Measurements from ENCODE around the gene ARL16. TPM values are rescaled to one million over a fixed set of nuclear protein-coding genes. Genes with fewer than 3 reads are reported as not detected.

Gene ARL16
- total RNA-seq, 1 experiment from 2014 or later, result 47.5 TPM

DNA sequence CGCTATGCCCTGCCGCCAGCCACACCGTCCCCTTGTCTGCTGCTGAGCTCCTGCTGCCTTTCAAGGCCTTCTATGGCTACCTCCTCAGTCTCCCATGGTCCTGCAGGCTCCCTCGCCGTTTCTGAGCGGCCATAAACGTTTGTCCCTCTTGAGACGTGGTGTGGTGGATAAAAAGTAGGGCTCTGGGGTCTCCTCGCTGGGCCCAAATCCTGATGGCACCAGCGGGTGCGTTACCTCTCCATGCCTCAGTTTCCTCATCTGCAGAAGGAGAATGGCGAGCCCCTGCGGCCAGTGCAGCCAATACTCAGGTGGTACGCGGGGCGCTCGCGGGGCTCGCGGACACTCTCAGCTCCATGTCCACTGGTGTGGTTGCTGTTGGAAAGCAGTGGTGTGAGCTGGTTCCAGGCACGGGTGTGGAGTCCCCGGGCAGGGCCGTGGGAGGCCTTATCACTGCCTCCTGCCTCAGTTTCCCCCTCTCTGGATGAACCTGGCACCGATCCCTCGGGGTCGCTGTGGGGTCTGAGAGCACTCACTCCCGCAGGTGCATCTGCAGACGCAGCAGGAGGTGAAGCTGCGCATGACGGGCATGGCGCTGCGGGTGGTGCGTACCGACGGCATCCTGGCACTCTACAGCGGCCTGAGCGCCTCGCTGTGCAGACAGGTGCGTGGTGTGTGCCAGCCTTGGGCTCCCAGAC lies 31.0 kb upstream of the ARL16 start:
- CTCF ChIA-PET, result interaction anchor here (1.0 kb wide), 1 partner anchor 12 kb away, joined by 3 read pairs; no protein-coding TSS in a partner anchor
- intact Hi-C loops (cut with micrococcal nuclease), result no loop called here
- no TSS peak for BruUV-seq (replicated peaks)

More for the DNA sequence above, 31.0 kb upstream of the ARL16 start:
- H4K20me1 ChIP-seq (ENCODE audit: insufficient read depth), result no peaks in the 10 kb centered on the region
- H3K27ac ChIP-seq (ENCODE audit: low read depth, low read length), result peak overlapping the region; percentile 96; the same call in 1 of the 2 replicates
- H3K79me2 ChIP-seq (ENCODE audit: insufficient read depth, low read length), result peaks cover 34% of the 10 kb centered on the region
- no peak overlapping the region for H2AFZ ChIP-seq (ENCODE audit: low read depth, low read length, poor library complexity, severe bottlenecking)
- H3K4me3 ChIP-seq (replicated peaks in 1 of 2; ENCODE audit: low read depth in 1 of 2, low read length in 2 of 2), result peak overlapping the region in 1 of 2 experiments; percentile 66; a peak in 1 of 4 replicates
- ChIA-PET POLR2A (interaction anchor here (1.0 to 1.6 kb wide), 2 partner anchors 10 to 31 kb away, joined by 3 read pairs; partner anchors contain the start of genes ARL16 and HGS), RAD21 (ENCODE audit: low non-redundant PET in 1 of 2, low total read pairs in 2 of 2, uncharacterized antibody in 2 of 2, unreplicated experiment in 2 of 2) (no interaction called here)
- ATAC-seq (no peak), DNase-seq (ENCODE audit: low read depth, low spot score) (no peak)
- H3K9me2 ChIP-seq (ENCODE audit: insufficient read depth), result no peaks in the 10 kb centered on the region
- H3K36me3 ChIP-seq (ENCODE audit: control insufficient read depth in 1 of 2, insufficient read depth in 2 of 2, low read length in 2 of 2), result peaks cover 3 to 5% of the 10 kb centered on the region in 2 experiments; a peak in 3 of 4 replicates
- H3K4me2 ChIP-seq (ENCODE audit: low read length), result peak overlapping the region; percentile 100; the same call in 1 of the 2 replicates
- TF ChIP-seq TCF7L2 (IDR thresholded peaks at IDR 0.05; ENCODE audit: borderline replicate concordance, extremely low read depth, insufficient read depth, insufficient read length), result no peak
- no peak for TF ChIP-seq SRF (IDR thresholded peaks at IDR 0.05; ENCODE audit: low read depth)
- TF ChIP-seq, protein P1, sequence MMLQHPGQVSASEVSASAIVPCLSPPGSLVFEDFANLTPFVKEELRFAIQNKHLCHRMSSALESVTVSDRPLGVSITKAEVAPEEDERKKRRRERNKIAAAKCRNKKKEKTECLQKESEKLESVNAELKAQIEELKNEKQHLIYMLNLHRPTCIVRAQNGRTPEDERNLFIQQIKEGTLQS (IDR thresholded peaks at IDR 0.05), result no peak
- TF ChIP-seq ZFX (IDR thresholded peaks at IDR 0.05), result no peak
- TF ChIP-seq ZNF274 (IDR thresholded peaks at IDR 0.05; ENCODE audit: low read depth, low read length), result no peak
- no peak for TF ChIP-seq RAD21 (IDR thresholded peaks at IDR 0.05; ENCODE audit: low read depth)
- no peak for TF ChIP-seq POLR2A (IDR thresholded peaks at IDR 0.05; ENCODE audit: borderline replicate concordance, extremely low read depth, insufficient read depth, insufficient read length)
- TF ChIP-seq YY1 (IDR thresholded peaks at IDR 0.05; ENCODE audit: extremely low read depth, insufficient replicate concordance, low read depth, low read length), result no peak
- TF ChIP-seq EZH2 (IDR thresholded peaks at IDR 0.05), result no peak
- TF ChIP-seq, protein P2, sequence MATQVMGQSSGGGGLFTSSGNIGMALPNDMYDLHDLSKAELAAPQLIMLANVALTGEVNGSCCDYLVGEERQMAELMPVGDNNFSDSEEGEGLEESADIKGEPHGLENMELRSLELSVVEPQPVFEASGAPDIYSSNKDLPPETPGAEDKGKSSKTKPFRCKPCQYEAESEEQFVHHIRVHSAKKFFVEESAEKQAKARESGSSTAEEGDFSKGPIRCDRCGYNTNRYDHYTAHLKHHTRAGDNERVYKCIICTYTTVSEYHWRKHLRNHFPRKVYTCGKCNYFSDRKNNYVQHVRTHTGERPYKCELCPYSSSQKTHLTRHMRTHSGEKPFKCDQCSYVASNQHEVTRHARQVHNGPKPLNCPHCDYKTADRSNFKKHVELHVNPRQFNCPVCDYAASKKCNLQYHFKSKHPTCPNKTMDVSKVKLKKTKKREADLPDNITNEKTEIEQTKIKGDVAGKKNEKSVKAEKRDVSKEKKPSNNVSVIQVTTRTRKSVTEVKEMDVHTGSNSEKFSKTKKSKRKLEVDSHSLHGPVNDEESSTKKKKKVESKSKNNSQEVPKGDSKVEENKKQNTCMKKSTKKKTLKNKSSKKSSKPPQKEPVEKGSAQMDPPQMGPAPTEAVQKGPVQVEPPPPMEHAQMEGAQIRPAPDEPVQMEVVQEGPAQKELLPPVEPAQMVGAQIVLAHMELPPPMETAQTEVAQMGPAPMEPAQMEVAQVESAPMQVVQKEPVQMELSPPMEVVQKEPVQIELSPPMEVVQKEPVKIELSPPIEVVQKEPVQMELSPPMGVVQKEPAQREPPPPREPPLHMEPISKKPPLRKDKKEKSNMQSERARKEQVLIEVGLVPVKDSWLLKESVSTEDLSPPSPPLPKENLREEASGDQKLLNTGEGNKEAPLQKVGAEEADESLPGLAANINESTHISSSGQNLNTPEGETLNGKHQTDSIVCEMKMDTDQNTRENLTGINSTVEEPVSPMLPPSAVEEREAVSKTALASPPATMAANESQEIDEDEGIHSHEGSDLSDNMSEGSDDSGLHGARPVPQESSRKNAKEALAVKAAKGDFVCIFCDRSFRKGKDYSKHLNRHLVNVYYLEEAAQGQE (IDR thresholded peaks at IDR 0.05; ENCODE audit: low read depth), result no peak
- TF ChIP-seq POLR2AphosphoS5 (IDR thresholded peaks at IDR 0.05; ENCODE audit: low read depth, low read length), result no peak
- TF ChIP-seq SP1 (IDR thresholded peaks at IDR 0.05; ENCODE audit: low read depth), result no peak
- TF ChIP-seq EGR1 (IDR thresholded peaks at IDR 0.05; ENCODE audit: low read depth), result no peak
- TF ChIP-seq, protein P3, sequence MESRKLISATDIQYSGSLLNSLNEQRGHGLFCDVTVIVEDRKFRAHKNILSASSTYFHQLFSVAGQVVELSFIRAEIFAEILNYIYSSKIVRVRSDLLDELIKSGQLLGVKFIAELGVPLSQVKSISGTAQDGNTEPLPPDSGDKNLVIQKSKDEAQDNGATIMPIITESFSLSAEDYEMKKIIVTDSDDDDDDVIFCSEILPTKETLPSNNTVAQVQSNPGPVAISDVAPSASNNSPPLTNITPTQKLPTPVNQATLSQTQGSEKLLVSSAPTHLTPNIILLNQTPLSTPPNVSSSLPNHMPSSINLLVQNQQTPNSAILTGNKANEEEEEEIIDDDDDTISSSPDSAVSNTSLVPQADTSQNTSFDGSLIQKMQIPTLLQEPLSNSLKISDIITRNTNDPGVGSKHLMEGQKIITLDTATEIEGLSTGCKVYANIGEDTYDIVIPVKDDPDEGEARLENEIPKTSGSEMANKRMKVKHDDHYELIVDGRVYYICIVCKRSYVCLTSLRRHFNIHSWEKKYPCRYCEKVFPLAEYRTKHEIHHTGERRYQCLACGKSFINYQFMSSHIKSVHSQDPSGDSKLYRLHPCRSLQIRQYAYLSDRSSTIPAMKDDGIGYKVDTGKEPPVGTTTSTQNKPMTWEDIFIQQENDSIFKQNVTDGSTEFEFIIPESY (IDR thresholded peaks at IDR 0.05; ENCODE audit: extremely low read depth, insufficient replicate concordance, low read length), result no peak
- TF ChIP-seq, protein P4, sequence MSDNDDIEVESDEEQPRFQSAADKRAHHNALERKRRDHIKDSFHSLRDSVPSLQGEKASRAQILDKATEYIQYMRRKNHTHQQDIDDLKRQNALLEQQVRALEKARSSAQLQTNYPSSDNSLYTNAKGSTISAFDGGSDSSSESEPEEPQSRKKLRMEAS (IDR thresholded peaks at IDR 0.05), result no peak
- TF ChIP-seq EZH2phosphoT487 (IDR thresholded peaks at IDR 0.05; ENCODE audit: borderline replicate concordance), result no peak
- TF ChIP-seq CBX3 (IDR thresholded peaks at IDR 0.05; ENCODE audit: low read depth), result no peak
- no peak for TF ChIP-seq JUND (IDR thresholded peaks at IDR 0.05)
- H3K9ac ChIP-seq (ENCODE audit: low read length), result no peak overlapping the region
- H3K27me3 ChIP-seq (ENCODE audit: insufficient read depth, low read length), result no peaks in the 10 kb centered on the region
- H3K9me3 ChIP-seq (ENCODE audit: control insufficient read depth in 1 of 2, insufficient read depth in 1 of 2, low read depth in 1 of 2, low read length in 2 of 2), result no peaks in the 10 kb centered on the region
- peaks cover 32 to 41% of the 10 kb centered on the region in 2 experiments for H3K4me1 ChIP-seq (ENCODE audit: control insufficient read depth in 1 of 2, insufficient read depth in 2 of 2, low read length in 2 of 2)
